Posterior cingulate gyrus (tissue), 11 donors: ENCODE measurements around the gene ELOVL6.
"Not testable (repeated sequence)": the region's sequence is repeated elsewhere in the genome, so short reads cannot be mapped to it uniquely, and the experiment has no call there.

Source experiments
- DNase-seq, 10 donors: peaks; one replicate each; pipeline versions ENCODE4 v3.0.0 to v3.0.0-alpha.2; 2020 to 2021; ENCODE audit warnings: mixed read lengths in 3 of 10
- intact Hi-C: fragments of 100-400 bp; cut with DNase I; formaldehyde crosslinking; loops from one replicate; pipeline ENCODE4 v1.15.1; 2023

Gene ELOVL6

DNA sequence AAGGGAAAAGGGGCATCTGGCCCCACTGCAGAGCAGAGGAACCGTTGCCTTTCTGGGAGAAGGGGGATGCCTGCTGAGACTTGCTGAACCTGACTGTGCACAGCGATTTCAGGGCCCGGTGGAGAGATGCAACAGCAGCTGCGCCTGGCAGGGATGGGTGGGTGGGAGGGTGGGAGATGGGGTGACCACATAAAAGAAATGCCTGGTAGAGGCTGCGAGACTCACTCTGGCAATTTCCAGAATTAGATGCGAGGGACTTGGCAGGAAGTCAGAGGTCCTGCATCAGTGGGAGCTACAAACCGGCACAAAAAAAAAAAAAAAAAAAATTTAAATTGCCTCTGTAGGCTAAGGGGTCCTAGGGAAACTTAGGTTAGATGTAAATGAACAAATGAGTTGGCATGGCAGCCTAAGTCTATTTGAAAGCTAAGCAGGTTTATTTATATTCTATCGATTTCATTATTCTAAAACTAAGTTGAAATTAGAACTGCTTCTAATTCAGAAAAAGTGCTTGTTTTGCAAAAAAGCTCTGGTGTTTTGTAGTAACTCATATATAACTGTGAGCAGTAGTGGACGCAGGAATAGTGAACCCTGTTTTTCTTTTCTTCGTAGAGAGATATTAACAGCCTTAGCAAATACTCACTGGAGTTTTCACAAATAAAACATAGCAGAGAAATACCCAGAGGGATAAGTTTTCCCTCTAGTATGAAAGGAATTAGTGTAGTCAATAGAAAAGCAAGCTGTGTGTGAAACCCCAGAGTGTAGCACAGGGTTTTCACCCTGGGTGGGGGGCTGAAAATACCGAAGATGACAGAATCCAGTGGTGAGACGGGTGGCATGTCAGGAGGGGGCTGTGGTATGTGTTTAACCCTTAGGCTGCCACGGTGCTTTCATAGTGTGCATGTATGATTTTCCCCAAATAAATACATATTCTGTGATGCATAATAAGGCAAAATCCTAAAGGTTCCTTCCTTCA lies 155.6 kb downstream of the ELOVL6 start:
- intact Hi-C loops: no loop called here

DNA sequence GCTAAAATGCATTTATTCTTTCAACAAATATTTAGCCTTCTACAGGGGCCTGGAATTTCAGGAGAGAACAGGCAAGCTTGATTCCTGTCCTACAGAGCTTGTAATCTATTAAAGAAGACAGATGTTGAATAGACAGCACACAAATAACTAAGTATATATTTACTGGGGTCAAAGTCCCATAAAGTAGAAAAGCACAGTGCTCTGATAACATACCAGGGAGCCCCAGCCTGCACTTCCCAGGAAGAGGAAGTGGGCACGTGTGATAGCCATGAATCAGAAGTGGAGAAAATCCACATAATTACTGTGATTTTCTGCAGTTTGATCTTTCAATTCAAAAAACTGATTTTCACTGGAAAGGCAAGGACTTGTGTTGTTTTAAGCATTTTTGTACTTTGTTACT lies 156.7 kb downstream of the ELOVL6 start:
- DNase-seq: no peak
- intact Hi-C loops: no loop called here

More for the DNA sequence above, 155.6 kb downstream of the ELOVL6 start:
- no peak for DNase-seq

GRCh38 chr4:110039164-110039563 lies 159.3 kb downstream of the ELOVL6 start:
- intact Hi-C loops, DNase-seq: not testable (repeated sequence)

- intact Hi-C loops: no loop called here
- DNase-seq: no peak
Measured at GRCh38 chr4:110034026-110034393, 164.4 kb downstream of the ELOVL6 start.

DNA sequence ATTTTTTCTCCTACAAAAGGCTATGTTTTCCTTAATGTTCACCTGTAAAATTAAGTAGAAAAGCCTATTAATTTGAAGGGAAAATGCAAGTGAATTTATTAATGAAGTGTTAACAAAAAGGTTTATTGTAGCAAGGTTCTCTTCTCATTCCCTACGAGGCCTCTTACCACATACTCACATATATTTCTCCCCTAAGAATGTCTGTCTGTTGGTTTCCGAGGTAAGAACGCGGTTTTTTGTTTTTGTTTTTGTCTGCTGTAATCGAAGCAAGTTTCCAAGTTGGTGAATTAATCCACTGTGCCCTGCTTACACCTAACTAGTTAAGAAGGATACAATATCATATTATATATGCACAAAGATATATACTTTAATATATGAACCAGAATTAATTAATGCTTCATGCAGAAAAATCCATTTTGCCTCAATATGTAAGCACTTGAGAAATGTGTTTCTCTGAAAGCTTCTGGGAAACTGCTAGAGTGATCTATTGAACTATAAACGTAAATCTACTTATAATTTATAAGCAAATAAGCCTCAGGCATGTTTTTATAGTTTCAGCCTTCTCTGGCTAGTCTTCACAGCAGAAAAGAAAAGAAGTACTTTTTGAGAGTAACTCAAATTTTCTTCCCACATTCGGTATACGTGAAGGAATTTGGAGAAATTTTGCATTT lies 164.9 kb downstream of the ELOVL6 start:
- no peak for DNase-seq
- intact Hi-C loops: no loop called here

DNA sequence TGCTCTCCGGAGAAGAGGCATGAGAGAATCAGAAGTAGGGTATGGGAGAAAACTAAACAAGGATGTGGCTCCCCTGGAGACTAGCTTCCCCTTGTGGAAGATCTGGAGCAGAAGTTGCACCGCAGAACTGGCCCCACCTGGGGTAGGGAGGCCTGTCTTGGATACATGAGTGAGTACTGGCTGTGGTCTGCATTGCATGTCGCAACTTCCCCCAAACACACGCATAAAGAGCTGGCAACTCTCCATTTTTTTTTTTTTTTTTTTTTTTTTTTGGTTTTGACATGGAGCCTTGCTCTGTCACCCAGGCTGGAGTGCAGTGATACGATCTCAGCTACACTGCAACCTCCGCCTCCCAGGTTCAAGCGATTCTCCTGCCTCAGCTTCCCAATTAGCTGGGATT lies 165.8 kb downstream of the ELOVL6 start:
- intact Hi-C loops: no loop called here
- no peak for DNase-seq

DNA sequence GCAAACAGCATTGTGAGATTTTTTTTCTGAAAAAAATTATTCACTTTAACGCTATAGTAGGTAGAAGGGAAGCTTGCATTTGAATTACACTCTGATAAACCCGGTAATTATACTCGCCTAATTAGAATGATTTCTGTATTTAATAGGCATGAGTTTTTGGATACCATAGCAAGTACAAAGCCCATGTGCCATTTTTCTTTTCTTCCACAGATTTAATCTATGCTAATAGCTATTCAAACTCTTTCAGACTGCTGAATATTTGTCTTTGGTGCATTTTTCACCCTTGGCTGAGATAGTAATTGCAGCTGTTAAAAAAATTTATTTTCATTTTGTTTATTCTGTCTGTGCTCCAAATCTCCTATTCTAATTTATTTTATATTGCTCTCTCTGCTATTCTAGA lies 172.7 kb downstream of the ELOVL6 start:
- intact Hi-C loops: no loop called here
- no peak for DNase-seq

GRCh38 chr4:110025056-110025455 lies 173.4 kb downstream of the ELOVL6 start:
- no peak for DNase-seq
- intact Hi-C loops: no loop called here

GRCh38 chr4:110022457-110022856 lies 176.0 kb downstream of the ELOVL6 start:
- intact Hi-C loops: no loop called here
- DNase-seq: no peak

DNA sequence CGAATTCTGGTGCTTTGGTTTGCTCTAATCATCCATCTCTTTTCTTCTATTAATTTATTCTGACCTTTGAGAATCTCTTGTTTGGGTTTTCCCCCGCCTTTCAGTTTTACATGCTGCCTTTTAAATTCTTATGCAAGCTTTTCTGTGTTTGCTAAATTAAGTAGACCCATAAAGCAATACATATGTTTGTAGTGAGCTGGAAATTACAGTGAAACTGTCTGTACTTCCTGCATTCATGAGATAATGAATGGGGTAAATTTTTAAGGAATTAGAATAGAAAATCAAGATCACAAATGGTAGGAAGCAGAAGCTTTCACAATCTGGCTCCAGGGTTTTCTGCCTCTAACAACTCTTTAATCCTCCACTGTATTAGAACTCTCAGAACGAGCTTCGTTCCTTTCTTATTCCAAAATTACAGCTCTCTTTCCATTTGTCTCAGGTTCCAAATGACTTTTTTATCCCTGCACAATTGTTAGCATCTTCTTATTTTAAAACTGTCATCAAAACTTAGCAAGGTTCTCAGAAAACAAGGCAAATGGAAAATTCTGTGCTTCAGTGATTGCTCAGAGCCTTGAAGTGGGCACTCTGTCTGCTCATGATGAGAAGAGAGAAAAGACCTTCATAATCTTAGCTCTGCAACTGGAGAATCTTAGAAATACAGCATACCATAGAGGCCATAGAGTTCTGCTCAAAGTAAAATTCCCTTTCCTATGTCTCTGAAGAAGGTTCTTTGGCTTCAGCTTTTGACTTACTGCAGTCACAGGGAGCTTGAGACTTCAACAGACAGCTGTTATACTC lies 177.6 kb downstream of the ELOVL6 start:
- no peak for DNase-seq
- intact Hi-C loops: no loop called here

DNA sequence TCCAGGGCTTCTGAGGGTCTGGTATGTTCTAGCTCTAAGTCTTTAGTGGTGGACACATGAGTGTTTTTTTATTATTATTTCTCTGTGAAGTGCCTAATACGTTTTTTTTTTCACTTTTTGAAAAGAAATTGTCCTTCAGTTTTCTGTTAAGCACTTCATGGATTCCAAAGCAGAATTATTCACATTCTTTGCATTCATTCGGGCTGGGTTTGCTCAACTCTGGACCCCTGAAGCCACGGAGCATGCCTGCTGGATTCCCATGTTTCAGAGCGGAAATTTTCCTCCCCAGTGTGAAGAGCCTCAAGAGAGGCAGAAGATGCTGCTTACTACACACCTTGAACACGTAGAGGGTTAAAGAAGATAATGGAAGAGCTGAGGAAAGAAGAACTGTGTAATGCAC lies 178.3 kb downstream of the ELOVL6 start:
- intact Hi-C loops: no loop called here
- no peak for DNase-seq

DNA sequence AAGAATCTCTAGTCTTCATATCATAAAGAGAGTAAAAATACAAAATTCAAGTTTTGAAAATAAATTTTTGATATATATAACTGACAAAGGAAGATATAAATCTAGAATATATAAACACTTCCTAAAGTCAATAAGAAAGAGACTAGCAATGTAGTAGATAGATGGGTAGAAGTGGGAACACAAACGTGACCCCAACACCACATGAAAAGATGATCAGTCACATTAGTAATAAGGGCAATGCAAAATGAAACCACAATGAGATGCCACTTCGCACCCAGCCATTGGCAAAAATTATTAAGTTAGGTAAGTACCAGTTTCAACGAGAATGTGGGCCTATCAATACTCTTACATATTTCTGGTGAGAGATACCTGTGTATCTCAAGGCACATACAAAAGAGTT lies 179.3 kb downstream of the ELOVL6 start:
- intact Hi-C loops: no loop called here

GRCh38 chr4:110014233-110014632 lies 184.2 kb downstream of the ELOVL6 start:
- intact Hi-C loops: no loop called here
- no peak for DNase-seq

More for the DNA sequence above, 179.3 kb downstream of the ELOVL6 start:
- no peak for DNase-seq

DNA sequence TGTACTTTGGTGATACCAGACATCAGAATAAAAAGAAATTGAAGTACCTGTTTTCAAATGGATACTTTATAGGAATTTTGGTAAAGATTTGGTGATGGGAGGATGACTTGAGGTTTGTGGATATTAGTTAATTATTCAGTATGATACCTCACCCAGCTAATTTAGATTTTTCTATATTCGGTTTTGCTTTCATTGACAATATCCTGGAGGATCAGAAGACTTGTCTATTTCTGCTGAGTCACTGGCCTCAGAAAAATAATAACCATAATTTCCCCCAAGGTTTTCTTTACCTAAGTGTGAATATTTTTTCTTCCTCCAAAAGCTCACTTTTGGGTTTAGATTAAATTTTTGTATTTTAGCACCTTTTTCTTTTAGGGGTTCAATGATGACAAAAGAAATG lies 185.5 kb downstream of the ELOVL6 start:
- intact Hi-C loops: no loop called here
- no peak for DNase-seq

- intact Hi-C loops: no loop called here
- no peak for DNase-seq
Measured at GRCh38 chr4:110010797-110011196, 187.6 kb downstream of the ELOVL6 start.

- no peak for DNase-seq
- intact Hi-C loops: loop anchor here (10.0 kb wide), 1 partner anchor 305 kb away; no protein-coding TSS in a partner anchor
Measured at GRCh38 chr4:110009550-110009949, 188.9 kb downstream of the ELOVL6 start.

DNA sequence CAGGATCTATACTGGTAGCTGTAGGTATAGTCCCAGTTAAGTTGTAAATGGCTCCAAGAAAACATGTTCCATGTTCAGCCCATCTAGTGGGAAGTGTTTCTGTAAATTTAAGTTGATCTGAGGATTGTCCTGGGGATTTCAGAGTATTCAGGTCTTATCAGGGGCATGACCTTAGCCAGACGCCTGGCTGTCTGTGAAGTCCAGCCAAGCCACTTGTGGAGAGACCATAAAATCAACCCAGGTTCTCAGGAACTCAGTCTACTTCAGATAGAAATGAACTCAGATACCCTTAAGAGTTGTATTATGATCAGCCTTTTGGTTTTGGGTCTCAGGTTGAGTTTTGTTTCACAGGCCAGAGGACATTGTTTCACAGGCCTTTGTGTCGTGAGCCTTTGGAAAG lies 189.9 kb downstream of the ELOVL6 start:
- DNase-seq: no peak
- intact Hi-C loops: loop anchor here (10.0 kb wide), 1 partner anchor 306 kb away; no protein-coding TSS in a partner anchor

DNA sequence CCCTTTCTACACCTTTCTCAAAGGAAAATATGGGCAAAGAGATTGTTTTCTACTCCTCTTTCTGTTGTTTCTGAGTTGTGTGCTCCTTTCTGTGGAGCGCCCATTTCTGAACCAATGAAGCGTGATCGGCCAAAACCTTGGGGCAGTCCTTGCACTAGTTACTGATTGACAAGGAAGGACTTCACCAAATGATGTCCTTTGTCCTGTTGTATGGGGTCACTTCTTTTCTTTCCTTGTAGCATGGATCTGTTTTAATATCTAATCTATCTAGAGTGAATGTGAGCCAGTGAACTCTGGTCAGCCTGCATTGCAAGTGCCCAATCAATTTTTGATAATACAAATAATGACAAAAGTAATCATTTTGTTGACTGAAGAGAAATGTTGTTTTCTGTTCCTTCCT lies 191.2 kb downstream of the ELOVL6 start:
- intact Hi-C loops: loop anchor here (10.0 kb wide), 1 partner anchor 308 kb away; no protein-coding TSS in a partner anchor
- DNase-seq: no peak

DNA sequence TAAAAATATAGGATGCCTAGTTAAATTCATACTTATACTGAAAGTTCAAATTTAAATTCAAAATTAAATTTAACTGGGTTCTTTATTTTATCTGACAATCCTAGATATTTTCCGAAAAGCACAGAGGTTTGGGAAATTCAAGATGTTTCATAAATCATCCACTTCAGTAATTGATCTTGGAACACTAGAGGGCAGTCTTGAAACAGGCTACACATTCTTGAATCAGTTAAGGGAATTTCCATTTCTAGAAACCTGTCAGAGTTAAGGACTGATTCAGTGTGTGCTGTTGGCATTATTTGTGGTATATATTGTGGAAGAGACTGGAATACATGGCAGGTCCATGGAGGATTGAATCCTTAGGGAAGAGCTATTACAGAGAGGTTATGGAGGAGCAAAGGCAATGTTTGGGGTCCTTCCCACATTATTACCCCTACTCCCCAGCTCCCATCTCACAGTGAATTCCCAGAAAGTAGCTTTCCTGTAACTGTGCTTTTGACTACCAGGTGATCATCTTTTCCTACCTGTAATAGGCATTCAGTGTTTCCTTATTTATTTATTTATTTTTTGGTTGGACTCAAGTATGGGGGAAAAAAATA lies 192.9 kb downstream of the ELOVL6 start:
- no peak for DNase-seq
- intact Hi-C loops: loop anchor here (10.0 kb wide), 1 partner anchor 309 kb away; no protein-coding TSS in a partner anchor

DNA sequence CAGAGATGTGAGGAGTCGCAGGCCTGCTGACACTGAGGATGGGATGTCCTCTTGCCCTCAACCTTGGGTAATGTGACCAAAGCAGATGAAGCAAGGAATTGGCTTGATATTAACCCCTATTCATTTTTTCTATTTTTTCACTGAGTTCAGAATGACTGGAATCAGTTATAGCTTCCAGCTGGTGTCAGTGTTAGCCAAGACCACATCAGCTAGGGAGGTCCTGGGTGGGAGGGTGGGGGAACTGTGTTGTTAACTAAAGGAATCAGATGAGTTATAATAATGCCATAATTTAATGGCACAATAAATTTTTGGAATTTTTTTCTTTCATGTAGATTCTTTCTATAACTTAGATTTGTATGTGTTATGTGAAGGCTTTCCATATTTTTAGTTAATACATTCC lies 193.9 kb downstream of the ELOVL6 start:
- intact Hi-C loops: loop anchor here (10.0 kb wide), 1 partner anchor 310 kb away; no protein-coding TSS in a partner anchor
- no peak for DNase-seq
